DOHH2 (cell line): ENCODE measurements around the gene SYNDIG1.

Experiments
- H3F3A ChIP-seq: fragments of 200-600 bp; sonication (generic), shearing (Covaris generic); 2 replicates; pipeline ENCODE4 v1.6.0; 2016; ENCODE audit warnings: antibody characterized with exemption, mild to moderate bottlenecking; ENCODE audit not compliant: control insufficient read depth, insufficient read depth
- H3K27ac ChIP-seq: fragments of 200-600 bp; sonication (generic); 2 replicates; pipeline ENCODE4 v1.5.1; 2014; ENCODE audit warnings: low read depth, mild to moderate bottlenecking, low read length, moderate library complexity
- H3K27me3 ChIP-seq: fragments of 200-600 bp; sonication (generic); 2 replicates; pipeline ENCODE4 v1.6.1; 2014; ENCODE audit warnings: mild to moderate bottlenecking, low read length, mixed read lengths; ENCODE audit not compliant: control insufficient read depth
- H3K36me3 ChIP-seq: fragments of 200-600 bp; sonication (generic); 2 replicates; pipeline ENCODE4 v1.6.1; 2014; ENCODE audit warnings: mild to moderate bottlenecking, low read length, moderate library complexity, mixed read lengths; ENCODE audit not compliant: control insufficient read depth
- H3K4me1 ChIP-seq: fragments of 200-600 bp; sonication (generic); 2 replicates; pipeline ENCODE4 v1.6.1; 2014; ENCODE audit warnings: mild to moderate bottlenecking, low read length, mixed read lengths; ENCODE audit not compliant: control insufficient read depth
- H3K4me2 ChIP-seq: fragments of 200-600 bp; sonication (generic); 2 replicates; pipeline ENCODE4 v1.6.0; 2014; ENCODE audit warnings: mild to moderate bottlenecking, low read length, moderate library complexity
- H3K4me3 ChIP-seq: fragments of 200-600 bp; sonication (generic); 2 replicates; pipeline ENCODE4 v1.5.1; 2014; ENCODE audit warnings: mild to moderate bottlenecking, low read length, mixed read lengths
- H3K79me2 ChIP-seq: fragments of 200-600 bp; sonication (generic); 2 replicates; pipeline ENCODE4 v1.6.1; 2014; ENCODE audit warnings: mild to moderate bottlenecking, low read length, mixed read lengths; ENCODE audit not compliant: control insufficient read depth
- H3K9me2 ChIP-seq: fragments of 200-600 bp; sonication (generic); replicated peaks from 2 replicates; pipeline ENCODE4 v1.6.1; 2014; ENCODE audit warnings: mild to moderate bottlenecking, low read length, mixed read lengths; ENCODE audit not compliant: control insufficient read depth
- H3K9me3 ChIP-seq: fragments of 200-600 bp; sonication (generic); 2 replicates; pipeline ENCODE4 v1.6.1; 2014; ENCODE audit warnings: antibody characterized with exemption, low read length, mixed read lengths; ENCODE audit not compliant: control insufficient read depth, insufficient read depth
- H4K20me1 ChIP-seq: fragments of 200-600 bp; sonication (generic); 2 replicates; pipeline ENCODE4 v1.6.0; 2014; ENCODE audit warnings: low read depth, mild to moderate bottlenecking, antibody characterized with exemption, low read length, moderate library complexity; ENCODE audit not compliant: control insufficient read depth, insufficient read depth
- EZH2phosphoT487 ChIP-seq: fragments of 200-600 bp; sonication (generic); IDR thresholded peaks from 2 replicates; pipeline ENCODE4 v1.6.1; 2017; ENCODE audit warnings: borderline replicate concordance, mild to moderate bottlenecking, antibody characterized with exemption, low read length, moderate library complexity, mixed read lengths
- TF ChIP-seq, protein P1 (sequence below): fragments of 200-600 bp; sonication (generic); IDR thresholded peaks from one replicate; pipeline ENCODE4 v1.5.1; 2014; ENCODE audit warnings: antibody characterized with exemption, mild to moderate bottlenecking, low read depth, low read length; ENCODE audit not compliant: poor library complexity, severe bottlenecking

The SYNDIG1 gene

GRCh38 chr20:24705486-24705885, 236.1 kb downstream of the SYNDIG1 start:
- H3K36me3 ChIP-seq: no peaks in the 10 kb centered on the region
- H3K79me2 ChIP-seq: no peaks in the 10 kb centered on the region
- no peaks in the 10 kb centered on the region for H3K9me2 ChIP-seq
- H3K27ac ChIP-seq: no peak overlapping the region
- H3K9me3 ChIP-seq: no peaks in the 10 kb centered on the region
- H3K4me3 ChIP-seq: no peak overlapping the region
- H3F3A ChIP-seq: no peaks in the 10 kb centered on the region
- H3K4me1 ChIP-seq: no peaks in the 10 kb centered on the region
- no peak for TF ChIP-seq EZH2phosphoT487
- TF ChIP-seq, protein P1, sequence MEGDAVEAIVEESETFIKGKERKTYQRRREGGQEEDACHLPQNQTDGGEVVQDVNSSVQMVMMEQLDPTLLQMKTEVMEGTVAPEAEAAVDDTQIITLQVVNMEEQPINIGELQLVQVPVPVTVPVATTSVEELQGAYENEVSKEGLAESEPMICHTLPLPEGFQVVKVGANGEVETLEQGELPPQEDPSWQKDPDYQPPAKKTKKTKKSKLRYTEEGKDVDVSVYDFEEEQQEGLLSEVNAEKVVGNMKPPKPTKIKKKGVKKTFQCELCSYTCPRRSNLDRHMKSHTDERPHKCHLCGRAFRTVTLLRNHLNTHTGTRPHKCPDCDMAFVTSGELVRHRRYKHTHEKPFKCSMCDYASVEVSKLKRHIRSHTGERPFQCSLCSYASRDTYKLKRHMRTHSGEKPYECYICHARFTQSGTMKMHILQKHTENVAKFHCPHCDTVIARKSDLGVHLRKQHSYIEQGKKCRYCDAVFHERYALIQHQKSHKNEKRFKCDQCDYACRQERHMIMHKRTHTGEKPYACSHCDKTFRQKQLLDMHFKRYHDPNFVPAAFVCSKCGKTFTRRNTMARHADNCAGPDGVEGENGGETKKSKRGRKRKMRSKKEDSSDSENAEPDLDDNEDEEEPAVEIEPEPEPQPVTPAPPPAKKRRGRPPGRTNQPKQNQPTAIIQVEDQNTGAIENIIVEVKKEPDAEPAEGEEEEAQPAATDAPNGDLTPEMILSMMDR: no peak
- H4K20me1 ChIP-seq: no peaks in the 10 kb centered on the region
- H3K4me2 ChIP-seq: no peak overlapping the region
- H3K27me3 ChIP-seq: no peaks in the 10 kb centered on the region; the same call in 1 of the 2 replicates

DNA sequence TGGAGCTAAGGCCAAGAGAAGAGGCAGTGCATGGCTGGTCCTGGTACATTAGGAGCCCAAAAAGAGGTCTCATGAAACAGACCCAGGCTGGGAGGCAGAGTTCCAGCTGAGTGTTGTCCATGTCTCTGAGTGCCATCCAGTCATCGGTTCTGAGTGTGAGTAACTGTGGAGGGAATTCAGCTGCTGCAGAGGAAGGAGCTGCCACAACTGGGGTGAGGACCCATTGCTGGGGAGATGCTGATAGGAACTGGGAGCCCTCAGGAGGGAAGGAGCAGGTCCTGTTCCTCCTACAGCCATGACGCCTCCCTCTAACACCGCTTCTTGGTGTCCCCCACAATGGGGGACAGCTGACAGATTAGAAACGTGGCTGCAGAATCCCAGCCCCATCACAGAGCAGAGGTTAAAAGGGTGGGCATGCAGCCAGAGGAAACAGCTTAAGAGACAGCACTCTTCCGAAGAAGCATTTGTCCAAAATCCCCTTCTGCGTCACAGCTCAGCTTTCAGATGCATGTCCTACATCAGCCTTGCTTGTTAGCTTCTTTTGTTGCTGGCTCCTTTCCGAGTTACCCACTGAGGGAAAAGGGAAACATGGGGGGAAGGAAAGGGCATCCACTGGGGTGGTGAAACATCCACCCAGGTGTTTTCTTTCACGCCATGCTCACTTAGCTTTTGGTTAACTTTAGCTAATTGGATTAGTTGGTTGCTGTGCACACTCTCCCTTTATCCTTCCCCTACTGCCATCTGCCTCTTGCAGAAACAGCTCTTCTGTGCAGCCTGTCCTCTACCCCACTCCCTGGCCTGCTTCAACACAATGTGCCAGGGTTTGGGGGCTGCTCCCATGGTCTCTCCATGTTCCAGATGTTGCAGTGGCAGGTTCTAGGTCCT, 239.2 kb downstream of the SYNDIG1 start:
- Histone ChIP-seq H3K4me3 (no peak overlapping the region), H3K36me3 (no peaks in the 10 kb centered on the region), H3K27me3 (no peaks in the 10 kb centered on the region; the same call in 1 of the 2 replicates), H4K20me1 (no peaks in the 10 kb centered on the region), H3K79me2 (no peaks in the 10 kb centered on the region), H3F3A (no peaks in the 10 kb centered on the region), H3K9me3 (no peaks in the 10 kb centered on the region), H3K4me2 (no peak overlapping the region), H3K4me1 (no peaks in the 10 kb centered on the region), H3K27ac (no peak overlapping the region), H3K9me2 (no peaks in the 10 kb centered on the region)
- no peak for TF ChIP-seq EZH2phosphoT487
- TF ChIP-seq, protein P1: no peak
